ENCODE results near the gene TXNRD2.

- TF ChIP-seq CTCF (IDR thresholded peaks at IDR 0.05; ENCODE audit: low read length) (no peak), EZH2phosphoT487 (IDR thresholded peaks at IDR 0.05; ENCODE audit: low read length) (no peak), EZH2 (optimal IDR thresholded peaks at IDR 0.05; ENCODE audit: low read depth, low read length) (no peak)
These were observed 76.3 kb downstream of the TXNRD2 start for GRCh38 chr22:19865141-19865829.

Measured in MM.1S (cell line).